KBM-7 (cell line): ENCODE data around the gene CDH11.

Experiments used
- DNase-seq: peaks from one replicate; pipeline ENCODE4 v3.0.0-alpha.2; 2015
- in situ Hi-C: fragments of 300-500 bp; cut with MboI; formaldehyde crosslinking; loops from 2 replicates; pipeline ENCODE4 v1.14.3; 2020; ENCODE audit warnings: low sequenced_read_pairs, low pct_unique_long_range_greater_than_20kb, mixed read lengths

CDH11 gene

GRCh38 chr16:65044873-65045272 is 77.0 kb downstream of the CDH11 start:
- no peak for DNase-seq
- in situ Hi-C loops: no loop called here

DNA sequence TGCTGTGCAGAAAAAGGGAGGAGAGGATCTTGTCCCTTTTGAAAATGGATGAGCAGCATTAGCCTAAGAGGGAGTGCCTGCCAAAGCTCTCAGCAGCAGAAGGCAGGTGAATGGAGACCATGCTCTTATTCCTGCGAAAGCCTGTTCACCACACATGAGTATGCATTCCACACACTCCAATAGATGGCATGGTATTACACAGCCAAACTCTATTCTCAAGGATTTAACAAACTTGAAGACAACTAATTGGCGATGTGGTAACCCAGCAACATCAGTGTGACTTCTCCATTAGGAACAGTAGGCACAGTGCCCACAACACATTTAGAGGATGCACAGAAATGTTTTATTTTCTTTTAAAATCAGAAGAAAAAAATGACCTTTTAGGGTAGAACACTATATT is 77.8 kb downstream of the CDH11 start:
- no peak for DNase-seq
- in situ Hi-C loops: no loop called here

GRCh38 chr16:65042438-65043365 is 79.2 kb downstream of the CDH11 start:
- no peak for DNase-seq
- in situ Hi-C loops: no loop called here

- in situ Hi-C loops: no loop called here
- no peak for DNase-seq
Observed at GRCh38 chr16:65041667-65042066, 80.2 kb downstream of the CDH11 start.

DNA sequence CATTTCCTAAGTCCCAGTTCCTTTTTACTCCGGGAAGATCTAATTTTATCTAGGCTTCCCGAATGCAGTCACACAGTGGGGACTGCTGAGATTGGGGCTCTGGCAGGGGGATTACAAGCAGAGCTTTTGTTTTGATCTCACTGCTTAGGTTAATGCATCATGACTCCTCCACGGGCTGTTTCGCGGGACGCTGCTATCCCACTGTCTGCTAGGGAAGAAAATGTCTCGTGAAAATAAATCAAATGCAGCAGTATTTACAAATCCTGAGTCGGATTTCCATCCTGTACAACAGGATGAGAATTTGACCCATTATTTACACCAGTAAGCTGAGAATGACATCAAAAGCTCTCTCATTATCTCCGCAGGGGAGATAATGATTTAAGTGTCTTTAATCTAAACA is 83.8 kb downstream of the CDH11 start:
- in situ Hi-C loops: no loop called here

DNA sequence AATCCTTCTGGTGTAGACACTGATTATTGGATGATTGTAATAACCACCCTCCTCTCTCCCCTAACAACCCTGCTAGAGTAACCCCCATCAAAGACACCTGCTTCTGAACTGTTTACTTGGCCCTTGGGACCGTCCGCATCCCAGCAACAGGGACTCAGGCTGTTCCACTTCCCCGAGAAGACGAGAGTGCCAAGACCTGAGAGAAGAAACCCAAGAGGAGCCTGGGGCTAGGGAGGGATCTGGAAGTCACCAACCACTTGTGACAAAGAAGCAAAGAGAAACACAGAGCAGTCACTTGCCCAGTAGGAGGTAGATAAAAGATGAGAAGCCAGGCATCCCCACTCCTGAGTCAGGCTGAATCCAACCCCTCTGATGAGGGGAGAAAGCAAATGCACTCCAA is 84.3 kb downstream of the CDH11 start:
- DNase-seq: no peak
- in situ Hi-C loops: no loop called here

More for the DNA sequence above, 83.8 kb downstream of the CDH11 start:
- no peak for DNase-seq

- in situ Hi-C loops: no loop called here
- no peak for DNase-seq
Observed at GRCh38 chr16:65034915-65035314, 86.9 kb downstream of the CDH11 start.

GRCh38 chr16:65032387-65032786 is 89.5 kb downstream of the CDH11 start:
- in situ Hi-C loops: no loop called here
- no peak for DNase-seq

GRCh38 chr16:65024767-65025178 is 97.1 kb downstream of the CDH11 start:
- in situ Hi-C loops: no loop called here

GRCh38 chr16:65023802-65024201 is 98.1 kb downstream of the CDH11 start:
- no peak for DNase-seq
- in situ Hi-C loops: no loop called here

More at GRCh38 chr16:65024767-65025178, 97.1 kb downstream of the CDH11 start:
- DNase-seq: no peak

GRCh38 chr16:65021852-65022595 is 99.8 kb downstream of the CDH11 start:
- no peak for DNase-seq
- in situ Hi-C loops: no loop called here

DNA sequence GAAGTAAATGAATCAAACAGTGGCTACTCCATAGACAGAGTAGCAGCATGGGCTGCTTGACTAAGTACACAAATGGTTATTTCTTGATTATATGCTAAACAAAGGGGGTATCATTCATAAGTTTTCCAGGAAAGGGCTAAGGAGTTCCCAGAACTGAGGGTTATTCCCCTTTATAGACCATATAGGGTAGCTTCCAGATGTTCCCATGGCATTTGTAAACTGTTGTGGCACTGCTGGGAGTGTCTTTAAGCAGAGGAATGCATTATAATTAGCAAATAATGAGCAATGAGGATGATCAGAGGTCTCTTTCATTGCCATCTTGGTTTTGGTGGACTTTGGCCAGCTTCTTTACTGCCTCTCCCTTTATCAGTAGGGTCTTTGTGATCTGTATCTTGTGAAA is 105.1 kb downstream of the CDH11 start:
- DNase-seq: no peak
- in situ Hi-C loops: no loop called here

DNA sequence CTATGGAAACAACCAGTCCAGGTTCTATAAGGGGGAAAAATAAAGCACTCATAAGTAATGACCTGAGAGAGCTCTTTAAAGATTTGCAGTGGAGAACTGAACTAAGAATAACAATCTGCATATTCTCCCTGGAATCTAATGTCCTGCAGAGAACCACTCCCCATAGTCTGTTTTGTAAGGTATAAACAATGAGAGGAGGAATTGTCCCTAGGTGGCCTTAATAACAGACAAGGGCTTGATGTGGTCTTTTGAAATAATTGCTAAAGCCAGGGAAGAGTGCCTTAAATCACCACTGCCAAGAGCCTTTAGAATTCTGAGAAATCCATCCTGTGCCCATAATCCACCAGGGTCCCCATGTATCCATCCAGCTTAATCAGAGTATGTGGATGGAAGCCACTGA is 106.3 kb downstream of the CDH11 start:
- DNase-seq: no peak
- in situ Hi-C loops: no loop called here

DNA sequence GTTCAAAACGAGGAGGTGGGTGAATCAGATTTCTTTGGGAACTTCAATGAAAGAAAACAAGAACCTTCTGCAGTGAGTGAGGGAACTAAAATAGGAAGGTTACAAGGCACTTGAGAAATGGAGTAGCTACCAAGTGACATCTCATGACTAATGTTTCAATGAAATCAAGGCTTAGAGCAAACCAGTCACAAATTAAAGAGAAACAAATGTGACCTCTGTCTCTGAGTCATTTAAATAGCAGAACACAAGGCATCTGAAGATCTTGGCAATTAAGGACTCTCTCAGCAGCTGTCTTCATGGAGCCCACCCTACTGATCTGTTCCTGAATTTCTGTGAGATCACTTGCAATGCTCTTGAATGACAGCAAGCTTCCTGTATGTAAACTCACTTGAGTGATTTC is 109.5 kb downstream of the CDH11 start:
- in situ Hi-C loops: no loop called here
- DNase-seq: no peak

- in situ Hi-C loops: no loop called here
- DNase-seq: no peak
Observed at GRCh38 chr16:65010125-65010524, 111.7 kb downstream of the CDH11 start.

DNA sequence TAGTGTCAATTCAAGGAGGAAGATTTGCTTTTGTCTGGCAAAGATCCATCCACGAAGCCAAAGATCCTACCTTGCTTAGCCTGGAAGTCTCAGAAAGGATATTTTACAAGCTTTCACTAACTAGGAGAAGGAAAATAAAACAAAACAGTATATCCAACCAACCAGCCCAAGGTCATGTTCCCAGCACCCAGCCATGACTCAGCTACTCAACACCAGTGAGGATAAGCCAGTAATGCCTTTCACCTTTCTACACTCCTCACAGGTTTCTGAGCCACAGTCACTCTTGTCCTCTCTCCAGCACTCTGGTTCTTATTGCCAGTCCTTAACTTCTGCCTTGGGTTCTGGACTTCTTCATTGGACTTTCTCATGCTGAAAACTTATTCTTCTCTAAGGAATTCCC is 116.2 kb downstream of the CDH11 start:
- no peak for DNase-seq
- in situ Hi-C loops: no loop called here

- in situ Hi-C loops: no loop called here
- no peak for DNase-seq
Observed at GRCh38 chr16:65004570-65004969, 117.3 kb downstream of the CDH11 start.

DNA sequence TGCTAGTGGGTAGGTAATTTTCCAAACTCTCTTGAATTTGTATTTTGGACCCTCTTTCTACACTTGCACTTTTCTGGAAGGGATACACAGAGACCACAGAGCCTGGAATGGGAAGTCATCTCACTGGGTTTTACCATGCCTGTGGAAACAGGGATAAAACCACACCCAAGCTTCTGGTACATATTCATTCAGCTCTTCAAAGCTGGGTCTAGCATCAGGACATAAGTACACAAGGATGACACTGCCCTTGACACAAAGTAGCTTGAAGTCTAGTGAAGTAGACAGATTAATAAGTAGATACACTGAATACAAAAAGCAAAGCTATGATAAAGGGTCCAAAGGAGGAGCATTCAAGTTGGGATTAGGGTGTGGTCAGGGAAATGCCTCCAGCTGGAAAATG is 118.2 kb downstream of the CDH11 start:
- DNase-seq: no peak
- in situ Hi-C loops: no loop called here

DNA sequence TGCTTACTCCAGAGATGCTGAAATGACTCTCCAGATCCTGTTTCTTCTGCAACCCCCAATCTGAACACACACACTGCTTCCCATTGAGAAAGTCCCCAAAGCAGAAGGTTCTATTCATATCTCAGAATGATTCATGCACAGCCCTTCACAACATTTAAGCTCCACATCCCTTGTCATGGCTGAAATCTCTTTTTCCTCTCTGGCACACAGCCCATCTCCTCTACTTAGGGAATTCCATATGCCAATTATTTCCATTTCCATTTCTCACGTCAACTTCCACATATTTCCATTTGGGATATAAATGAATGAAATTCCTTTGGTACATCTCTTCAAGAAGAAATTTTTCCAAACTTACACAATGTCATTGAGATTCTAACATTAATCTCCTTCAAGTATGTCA is 119.6 kb downstream of the CDH11 start:
- DNase-seq: no peak
- in situ Hi-C loops: no loop called here

- DNase-seq: no peak
- in situ Hi-C loops: no loop called here
Observed at GRCh38 chr16:65000654-65001053, 121.2 kb downstream of the CDH11 start.
